Pancreas (tissue), 10 donors: ENCODE results near the gene VMAC. TPM values are rescaled to one million over a fixed set of nuclear protein-coding genes. Genes with fewer than 3 reads are reported as not detected.

Experiments used
- ATAC-seq, 4 donors: fragments of 200-7000 bp; cut with Tn5 transposase; one replicate each; pipeline versions ENCODE4 v1.8.0 to v1.9.1; 2020; ENCODE audit warnings: mild to moderate bottlenecking in 4 of 4, moderate library complexity in 4 of 4
- DNase-seq, 6 donors: peaks; one replicate each; pipeline ENCODE4 v3.0.0-alpha.2; 2020
- FAIRE-seq: peaks from 2 replicates; lab custom pipeline; 2012; peaks lifted over from hg19 to GRCh38; lab: Jason Lieb, UNC
- H3K27ac ChIP-seq, 4 donors: fragments of 200-600 bp; sonication (generic); 1 replicate in 3 of 4; 2 replicates in 1 of 4; pipeline versions ENCODE4 v1.5.0 to v1.8.0; 2020
- H3K27me3 ChIP-seq, 4 donors: fragments of 200-600 bp; one replicate each; pipeline ENCODE4 v1.8.0; 2021
- H3K36me3 ChIP-seq, 3 donors: fragments of 200-600 bp; sonication (generic) in 1 of 3; one replicate each; pipeline versions ENCODE4 v1.5.0 to v1.8.0; 2020 to 2021
- H3K4me1 ChIP-seq, 3 donors: fragments of 200-600 bp; one replicate each; pipeline ENCODE4 v1.8.0; 2021
- H3K4me3 ChIP-seq, 4 donors: fragments of 200-600 bp; sonication (generic) in 2 of 4; one replicate each; pipeline versions ENCODE4 v1.5.0 to v1.8.0; 2020 to 2021
- H3K9me3 ChIP-seq, 4 donors: fragments of 200-600 bp; one replicate each; pipeline ENCODE4 v1.8.0; 2021
- WGBS, 2 donors: extraction: QIAGEN DNeasy Blood & Tissue Kit; methylation state at CpG; one replicate each; pipeline ENCODE4 v1.1.7; 2013; 5-methylcytosine and 5-hydroxymethylcytosine counted together
- intact Hi-C, 3 donors: fragments of 100-400 bp; cut with DNase I; formaldehyde crosslinking; loops; one replicate each; pipeline versions ENCODE4 v1.11.1 to v1.14.2; 2022
- polyA plus RNA-seq, 2 donors: library from polyadenylated mRNA; stranded (reverse); fragments of 200-250 nt; gene quantifications; one replicate each; pipeline ENCODE4 v1.2.3, GENCODE V29; 2013
- total RNA-seq, 6 donors: library from RNA; stranded (reverse); fragmentation: NEBNext Ultra II Directional in 4 of 6; extraction: Animal tissue kit (Norgen Biotek cat#: 25700) in 4 of 6; gene quantifications; one replicate each; pipeline versions ENCODE4 v1.2.1 to v1.2.4, GENCODE V29; 2021 to 2023
- TF ChIP-seq, protein P1 (sequence below), 4 donors: fragments of 200-600 bp; sonication (generic) in 3 of 4; IDR thresholded peaks; one replicate each; pipeline versions ENCODE4 v1.5.0 to v1.8.0; 2021; ENCODE audit warnings: antibody characterized with exemption in 4 of 4
- donor health status: healthy with polysubstance abuse.
- donor health status: DM: no; HTN: no; CAD: no; lungs with moderate emphysema.
- donor health status: DM: no; HTN: no; CAD: no.
- donor health status: control.
- donor health status: control.
- donor health status: Bipolar disorder and iron deficiency.
- donor health status: DM: yes; HTN: yes; CAD: no.
- donor health status: DM: no; HTN: no; CAD: no.
- donor health status: DM: no; HTN: no; CAD: no.
- donor health status: DM: yes; HTN: yes; CAD: no.

VMAC gene
- total and polyA plus RNA-seq, 8 donors: 2.9 to 10.1 (median 4.6) TPM

DNA sequence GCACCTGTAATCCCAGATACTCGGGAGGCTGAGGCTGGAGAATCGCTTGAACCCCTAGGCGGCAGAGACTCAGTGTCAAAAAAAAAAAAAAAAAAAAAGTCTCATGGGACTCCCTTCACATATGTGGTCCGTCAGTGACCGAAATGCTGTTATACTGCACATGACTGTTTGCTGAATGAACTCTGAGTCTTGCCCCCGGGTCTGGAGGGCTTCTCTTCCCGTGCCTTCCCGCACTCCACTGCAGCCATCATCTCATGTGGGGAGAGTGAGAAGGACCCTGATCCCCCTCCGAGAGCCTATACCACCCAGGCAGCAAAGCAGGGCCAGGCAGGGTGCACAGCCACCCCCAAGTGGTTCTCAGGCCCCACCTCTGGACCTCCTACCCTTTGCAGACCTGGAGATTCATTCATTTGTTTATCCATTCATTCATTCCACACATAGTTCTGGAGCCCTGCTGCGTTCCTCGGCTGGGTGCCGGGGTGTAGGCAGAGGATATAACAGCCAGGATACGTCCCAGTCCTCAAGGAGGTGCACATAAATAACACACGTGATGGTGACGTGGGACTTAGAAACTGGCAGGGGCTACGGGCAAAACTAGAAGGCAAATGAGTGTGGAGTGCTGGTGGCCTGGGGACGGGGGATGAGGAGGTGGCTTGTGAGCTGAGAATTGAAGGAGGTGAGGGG lies 15.2 kb upstream of the VMAC start:
- H3K4me3 ChIP-seq: no peak overlapping the region
- FAIRE-seq (no peak), ATAC-seq (no peak), DNase-seq (no peak)
- 54 to 64% methylated on average over 17 of the region's 17 CpGs for WGBS, 2 donors
- no peaks in the 10 kb centered on the region for H3K27me3 ChIP-seq
- intact Hi-C loops: no loop called here
- H3K36me3 ChIP-seq: no peaks in the 10 kb centered on the region
- no peak overlapping the region for H3K27ac ChIP-seq
- TF ChIP-seq, protein P1, sequence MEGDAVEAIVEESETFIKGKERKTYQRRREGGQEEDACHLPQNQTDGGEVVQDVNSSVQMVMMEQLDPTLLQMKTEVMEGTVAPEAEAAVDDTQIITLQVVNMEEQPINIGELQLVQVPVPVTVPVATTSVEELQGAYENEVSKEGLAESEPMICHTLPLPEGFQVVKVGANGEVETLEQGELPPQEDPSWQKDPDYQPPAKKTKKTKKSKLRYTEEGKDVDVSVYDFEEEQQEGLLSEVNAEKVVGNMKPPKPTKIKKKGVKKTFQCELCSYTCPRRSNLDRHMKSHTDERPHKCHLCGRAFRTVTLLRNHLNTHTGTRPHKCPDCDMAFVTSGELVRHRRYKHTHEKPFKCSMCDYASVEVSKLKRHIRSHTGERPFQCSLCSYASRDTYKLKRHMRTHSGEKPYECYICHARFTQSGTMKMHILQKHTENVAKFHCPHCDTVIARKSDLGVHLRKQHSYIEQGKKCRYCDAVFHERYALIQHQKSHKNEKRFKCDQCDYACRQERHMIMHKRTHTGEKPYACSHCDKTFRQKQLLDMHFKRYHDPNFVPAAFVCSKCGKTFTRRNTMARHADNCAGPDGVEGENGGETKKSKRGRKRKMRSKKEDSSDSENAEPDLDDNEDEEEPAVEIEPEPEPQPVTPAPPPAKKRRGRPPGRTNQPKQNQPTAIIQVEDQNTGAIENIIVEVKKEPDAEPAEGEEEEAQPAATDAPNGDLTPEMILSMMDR (IDR thresholded peaks at IDR 0.05): no peak
- no peaks in the 10 kb centered on the region for H3K9me3 ChIP-seq
- H3K4me1 ChIP-seq: no peaks in the 10 kb centered on the region

- Histone ChIP-seq H3K36me3 (peaks cover 0 to 1% (median 0%) of the 10 kb centered on the region in 3 donors), H3K9me3 (no peaks in the 10 kb centered on the region), H3K4me3 (no peak overlapping the region), H3K4me1 (no peaks in the 10 kb centered on the region), H3K27ac (no peak overlapping the region), H3K27me3 (no peaks in the 10 kb centered on the region)
- WGBS, 2 donors: 41 to 61% methylated on average over 10 of the region's 10 CpGs
- no peak for DNase-seq
- no peak for FAIRE-seq
- TF ChIP-seq, protein P1 (IDR thresholded peaks at IDR 0.05): no peak
- no peak for ATAC-seq
- intact Hi-C loops: loop anchor here in 1 of 3 donors (5.0 kb wide), 1 partner anchor 83 kb away; the partner anchor contains the start of gene NRTN
These were observed 14.6 kb upstream of the VMAC start for GRCh38 chr19:5890099-5890498.

GRCh38 chr19:5891572-5891937 lies 13.1 kb upstream of the VMAC start:
- peak in 1 of 4 donors; percentile 2 for ATAC-seq
- Histone ChIP-seq H3K4me3 (no peak overlapping the region), H3K27me3 (no peaks in the 10 kb centered on the region), H3K4me1 (no peaks in the 10 kb centered on the region), H3K36me3 (peaks cover 0 to 14% (median 11%) of the 10 kb centered on the region in 3 donors), H3K9me3 (no peaks in the 10 kb centered on the region), H3K27ac (no peak overlapping the region)
- TF ChIP-seq, protein P1 (IDR thresholded peaks at IDR 0.05): no peak
- WGBS, 2 donors: 61 to 74% methylated on average over 4 of the region's 4 CpGs
- no peak for FAIRE-seq
- intact Hi-C loops: loop anchor here in 1 of 3 donors (5.0 kb wide), 1 partner anchor 84 kb away; the partner anchor contains the start of gene NRTN
- DNase-seq: no peak

DNA sequence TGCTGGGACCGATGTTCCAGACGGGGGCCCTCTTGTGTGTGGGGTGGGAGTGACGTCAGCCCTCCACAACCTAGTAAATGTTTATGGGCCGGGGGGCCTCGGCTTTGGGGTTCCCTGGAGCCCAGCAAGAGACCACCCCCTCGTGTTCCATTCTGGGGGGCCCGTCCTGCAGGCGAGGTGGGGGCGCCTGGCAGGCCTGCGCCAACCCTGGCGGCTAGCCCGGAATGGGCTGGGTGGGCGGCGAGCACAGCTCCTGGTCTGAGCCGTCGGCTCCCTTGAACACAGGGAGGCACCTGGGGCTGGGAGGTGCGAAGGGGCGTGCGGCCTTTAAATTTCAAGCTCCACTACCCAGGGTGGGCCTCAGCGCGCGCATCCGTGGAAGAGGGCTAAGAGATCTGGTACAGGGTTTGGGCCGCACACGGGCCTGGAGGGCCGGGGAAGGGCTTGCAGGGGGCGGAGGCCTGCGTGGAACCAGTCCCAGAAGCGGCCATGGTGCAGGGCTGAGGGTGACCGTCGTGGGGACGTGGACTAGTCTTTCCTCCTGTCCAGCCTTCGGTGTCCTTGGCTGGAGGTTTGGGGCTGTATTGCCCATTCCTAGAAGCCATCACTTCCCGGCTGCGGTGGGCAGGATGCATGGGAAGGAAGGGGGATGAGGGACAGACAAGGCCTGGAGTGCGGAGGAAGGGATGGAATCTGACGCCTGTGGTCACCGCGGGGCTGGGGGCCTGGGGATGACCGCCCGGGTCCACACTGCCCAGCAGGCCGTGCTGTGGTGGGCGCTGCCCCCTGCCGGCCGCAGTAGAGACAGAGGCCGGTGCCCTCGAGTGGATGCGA lies 12.5 kb upstream of the VMAC start:
- intact Hi-C loops: loop anchor here in 1 of 3 donors (5.0 kb wide), 1 partner anchor 85 kb away; the partner anchor contains the start of gene NRTN
- FAIRE-seq (no peak), ATAC-seq (peak; percentile 57 to 92 (median 80)), DNase-seq (peak in 3 of 6 donors; percentile 46 to 73 (median 48))
- 6 to 9% methylated on average over 48 of the region's 48 CpGs for WGBS, 2 donors
- Histone ChIP-seq H3K4me3 (no peak overlapping the region), H3K36me3 (peaks cover 0 to 16% (median 12%) of the 10 kb centered on the region in 3 donors), H3K9me3 (no peaks in the 10 kb centered on the region), H3K4me1 (no peaks in the 10 kb centered on the region), H3K27me3 (no peaks in the 10 kb centered on the region), H3K27ac (no peak overlapping the region)
- TF ChIP-seq, protein P1 (IDR thresholded peaks at IDR 0.05): peak; percentile 38 to 68 (median 55)
